Measurements from ENCODE around the gene DNHD1.
A peak's percentile ranks its signal among the peaks of the same experiment; 100 is the strongest.

Gene DNHD1

GRCh38 chr11:6615882-6616585 lies 119.0 kb downstream of the DNHD1 start:
- DNase-seq = no peak

DNA sequence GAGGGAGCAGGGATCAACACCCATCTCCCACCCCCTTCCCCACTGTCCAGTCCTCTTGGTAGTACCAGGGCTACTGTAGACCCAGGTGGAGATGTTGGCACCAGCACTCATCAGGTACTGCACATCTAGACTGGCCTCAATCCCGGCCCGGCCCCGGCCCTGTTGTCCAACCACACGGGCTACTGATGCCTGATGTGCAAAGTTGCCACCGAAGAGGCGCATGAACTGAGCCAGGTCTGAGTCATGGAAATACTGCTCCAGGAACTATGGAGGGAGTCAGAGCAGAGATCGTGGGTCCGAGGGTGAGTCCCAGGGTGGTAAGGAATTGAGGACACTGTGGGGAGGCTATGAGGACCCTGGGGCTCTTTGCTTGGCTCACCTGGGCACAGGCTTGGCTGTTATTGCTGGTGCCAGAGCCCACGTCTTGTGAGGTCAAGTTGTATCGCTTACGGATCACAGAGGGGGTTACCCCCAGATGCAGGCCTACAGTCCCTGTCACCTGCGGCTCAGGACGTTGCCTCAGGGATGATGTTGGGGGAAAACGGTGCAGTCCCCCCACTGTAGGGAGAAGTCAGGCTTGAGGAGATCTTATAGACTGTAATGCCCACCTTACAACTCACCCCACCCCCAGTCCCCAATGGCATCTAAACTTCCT lies 119.6 kb downstream of the DNHD1 start:
- DNase-seq = no peak

DNA sequence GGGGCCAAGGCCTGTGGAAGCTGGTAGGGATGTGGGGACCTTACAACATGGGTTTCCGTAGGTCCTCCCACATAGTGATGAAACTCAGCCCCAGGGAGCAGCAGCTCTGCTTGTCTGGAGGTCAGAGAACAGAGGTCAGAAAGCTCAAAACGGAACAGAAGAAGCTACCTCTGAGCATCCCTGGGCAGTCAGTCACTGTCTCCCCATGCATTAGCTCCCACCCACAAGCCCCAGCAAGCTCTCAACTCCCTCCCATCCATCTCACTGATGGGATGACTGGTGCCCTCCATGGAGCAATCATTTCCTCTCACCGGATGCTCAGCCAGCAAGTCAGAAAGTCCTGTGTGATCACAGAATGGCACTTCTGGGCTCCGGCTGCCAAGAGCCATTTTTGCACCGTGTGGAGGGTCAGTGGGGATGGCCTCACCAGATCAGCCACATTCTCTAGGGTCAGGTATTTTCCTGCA lies 120.3 kb downstream of the DNHD1 start:
- no peak for DNase-seq

DNA sequence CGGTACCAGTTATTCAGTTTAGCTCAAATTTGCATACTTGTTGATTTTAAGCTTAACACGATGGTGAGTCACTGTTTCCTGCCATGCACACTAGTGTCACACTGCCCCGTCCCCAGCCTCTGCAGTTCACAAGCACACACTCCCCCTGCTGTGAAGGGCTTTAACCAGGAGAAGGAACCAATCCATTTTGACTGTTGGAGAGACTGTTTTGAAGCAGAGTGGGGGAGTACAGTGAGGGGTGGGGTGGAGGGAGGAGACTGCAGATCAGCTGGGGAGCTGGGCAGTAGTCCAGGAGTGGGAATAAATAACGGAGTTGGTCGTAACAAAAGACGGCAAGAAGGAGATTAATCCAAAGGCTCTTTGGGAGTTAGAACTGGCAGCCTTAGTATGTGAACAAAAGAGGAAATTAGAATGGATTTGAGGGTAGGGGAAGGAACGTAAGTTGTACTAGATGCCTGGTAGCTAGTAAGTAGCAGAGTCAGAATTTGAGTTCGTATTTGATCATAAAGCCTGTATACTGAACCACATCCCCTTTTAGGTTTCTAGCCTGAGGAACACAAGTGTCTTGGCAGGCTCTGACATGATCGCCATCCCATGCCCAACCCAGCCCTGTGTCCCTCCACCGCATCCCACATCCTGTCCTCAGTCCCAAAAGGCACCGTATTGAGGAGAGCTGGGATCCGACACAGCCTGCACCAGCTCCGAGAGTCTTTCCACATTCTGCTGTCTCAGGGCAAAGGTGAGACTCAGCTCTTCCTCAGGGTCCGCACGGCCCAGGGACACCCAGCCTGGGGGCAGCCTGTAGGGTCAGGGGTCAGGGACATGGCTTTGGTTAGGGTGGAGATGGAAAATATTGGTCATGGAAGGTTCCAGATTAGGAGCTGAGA lies 121.3 kb downstream of the DNHD1 start:
- no peak for DNase-seq

DNA sequence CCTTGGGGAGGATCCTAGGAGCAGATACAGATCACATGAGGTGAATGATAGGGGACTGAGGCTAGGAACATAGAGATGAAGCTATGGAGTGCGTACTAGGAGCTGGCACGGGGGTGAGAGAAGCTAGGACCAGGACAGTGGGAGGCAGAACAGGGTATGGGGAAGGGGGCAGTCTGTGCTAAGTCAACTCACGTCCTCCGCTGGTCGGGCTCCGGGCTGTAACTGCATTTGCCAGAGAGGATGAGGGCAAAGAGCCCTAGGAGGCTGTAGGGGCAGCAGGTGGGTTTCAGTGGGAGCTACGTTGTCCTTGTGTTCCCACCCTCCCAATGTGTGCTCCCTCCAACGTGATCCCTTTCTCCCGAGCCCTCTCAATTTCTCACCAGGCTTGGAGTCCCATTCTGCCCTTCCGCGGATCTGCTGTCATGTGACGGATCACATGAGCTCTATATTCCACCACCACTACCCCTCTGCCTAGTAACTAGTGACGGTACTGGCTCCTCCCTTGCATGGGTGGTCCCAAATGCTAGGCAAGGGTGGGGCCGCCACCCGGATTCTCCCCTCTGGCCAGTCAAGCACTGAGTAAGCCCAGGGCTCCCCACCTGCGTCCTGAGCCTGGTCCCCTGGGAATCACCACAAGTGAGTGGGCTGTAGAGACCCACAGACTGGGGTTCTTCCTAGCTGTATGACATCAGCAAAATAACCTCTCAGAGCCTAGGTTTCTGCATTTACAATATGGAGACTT lies 122.1 kb downstream of the DNHD1 start, which contains the start of gene TPP1:
Gene TPP1, minus strand, starts transcription at position 419 of the 742 bp plus-strand sequence. Its CDS starts 22 bp downstream, at position 397.
- DNase-seq = peak; percentile 99

GRCh38 chr11:6620636-6621035 lies 123.6 kb downstream of the DNHD1 start:
- DNase-seq = no peak

All from 8988T (cell line).